Stomach (tissue), 9 donors: ENCODE results near the gene ERMAP. TPM values are rescaled to one million over a fixed set of nuclear protein-coding genes. Genes with fewer than 3 reads are reported as not detected.

ENCODE experiments used
- DNase-seq, 2 donors: peaks; one replicate each; pipeline versions ENCODE4 v3.0.0 to v3.0.0-alpha.2; 2013 to 2019
- H3K27ac ChIP-seq, 5 donors: fragments of 200-600 bp in 4 of 5; sonication (generic) in 4 of 5; one replicate each; pipeline ENCODE4 v1.5.1; 2013 to 2019; ENCODE audit warnings: mild to moderate bottlenecking in 1 of 5, moderate library complexity in 1 of 5
- H3K27me3 ChIP-seq, 3 donors: fragments of 200-600 bp; sonication (generic); one replicate each; pipeline ENCODE4 v1.5.1; 2017 to 2019; ENCODE audit warnings: mixed run types in 1 of 3
- H3K36me3 ChIP-seq, 4 donors: fragments of 200-600 bp; sonication (generic); 1 replicate in 3 of 4; 2 replicates in 1 of 4; pipeline ENCODE4 v1.5.1; 2016 to 2019
- H3K4me1 ChIP-seq, 4 donors: fragments of 200-600 bp; sonication (generic); one replicate each; pipeline ENCODE4 v1.5.1; 2016 to 2019
- H3K4me3 ChIP-seq, 4 donors: fragments of 200-600 bp; sonication (generic) in 3 of 4; one replicate each; pipeline ENCODE4 v1.5.1; 2016 to 2019; ENCODE audit warnings: mild to moderate bottlenecking in 1 of 4
- H3K9me3 ChIP-seq, 4 donors: fragments of 200-600 bp; sonication (generic); one replicate each; pipeline ENCODE4 v1.5.1; 2016 to 2019
- EP300 ChIP-seq: sonication (generic); formaldehyde crosslinking; IDR thresholded peaks from one replicate; pipeline ENCODE4 v1.6.1; 2017; ENCODE audit warnings: antibody characterized with exemption
- POLR2A ChIP-seq, 4 donors: fragments of 450-650 bp; IDR thresholded peaks; one replicate each; pipeline ENCODE4 v1.6.1; 2016; ENCODE audit warnings: antibody characterized with exemption in 4 of 4, control low read depth in 2 of 4, mild to moderate bottlenecking in 1 of 4, moderate library complexity in 1 of 4
- POLR2AphosphoS5 ChIP-seq, 3 donors: sonication (generic); formaldehyde crosslinking; IDR thresholded peaks; one replicate each; pipeline ENCODE4 v1.6.1; 2016; ENCODE audit warnings: antibody characterized with exemption in 3 of 3
- WGBS, 5 donors: extraction: QIAGEN DNeasy Blood & Tissue Kit in 3 of 5; methylation state at CpG; one replicate each; pipeline versions ENCODE4 v1.1.5 to v1.1.7; 2013 to 2018; 5-methylcytosine and 5-hydroxymethylcytosine counted together
- intact Hi-C: fragments of 100-400 bp; cut with DNase I; formaldehyde crosslinking; loops from one replicate; pipeline ENCODE4 v1.15.1; 2023; ENCODE audit warnings: low total_unique reads
- polyA plus RNA-seq, 3 donors: library from polyadenylated mRNA; stranded (reverse); fragments of 200-250 nt; gene quantifications; one replicate each; pipeline ENCODE4 v1.2.3, GENCODE V29; 2013
- total RNA-seq, 5 donors: library from RNA; depleted of rRNA; stranded (reverse); fragments of >200 nt; gene quantifications; one replicate each; pipeline versions ENCODE4 v1.1.0 to v1.2.3, GENCODE V29; 2014 to 2016
- TF ChIP-seq, protein P1 (sequence below), 7 experiments: fragments of 450-650 bp in 4 of 7; fragments of 200-600 bp in 3 of 7; sonication (generic) in 3 of 7; IDR thresholded peaks; one replicate each; pipeline ENCODE4 v1.5.1; 2016 to 2019; ENCODE audit warnings: antibody characterized with exemption in 7 of 7, control low read depth in 2 of 7, mild to moderate bottlenecking in 1 of 7
- donor health status: healthy with polysubstance abuse.
- donor health status: Bipolar disorder and iron deficiency.
- donor health status: healthy.

The ERMAP gene
- total and polyA plus RNA-seq, 8 donors, result 3.5 to 13.6 (median 4.9) TPM; not detected in 1

DNA sequence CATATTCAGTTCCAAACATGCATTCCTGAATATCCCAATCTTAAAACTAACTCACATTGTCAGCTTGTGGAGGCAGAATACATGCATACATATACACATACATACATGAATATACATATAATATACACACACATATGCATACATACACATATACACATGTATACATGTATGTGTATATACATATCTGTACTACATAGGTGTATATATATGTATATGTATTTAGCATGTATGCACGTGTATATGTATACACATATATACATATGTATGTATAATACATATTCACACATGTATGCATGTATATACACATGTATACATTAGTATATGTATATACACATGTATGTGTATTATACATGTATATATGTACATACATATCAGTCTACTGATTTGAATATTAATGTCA lies 28.3 kb downstream of the ERMAP start:
- peaks cover 0 to 37% (median 26%) of the 10 kb centered on the region in 4 donors for H3K36me3 ChIP-seq
- TF ChIP-seq, protein P1, sequence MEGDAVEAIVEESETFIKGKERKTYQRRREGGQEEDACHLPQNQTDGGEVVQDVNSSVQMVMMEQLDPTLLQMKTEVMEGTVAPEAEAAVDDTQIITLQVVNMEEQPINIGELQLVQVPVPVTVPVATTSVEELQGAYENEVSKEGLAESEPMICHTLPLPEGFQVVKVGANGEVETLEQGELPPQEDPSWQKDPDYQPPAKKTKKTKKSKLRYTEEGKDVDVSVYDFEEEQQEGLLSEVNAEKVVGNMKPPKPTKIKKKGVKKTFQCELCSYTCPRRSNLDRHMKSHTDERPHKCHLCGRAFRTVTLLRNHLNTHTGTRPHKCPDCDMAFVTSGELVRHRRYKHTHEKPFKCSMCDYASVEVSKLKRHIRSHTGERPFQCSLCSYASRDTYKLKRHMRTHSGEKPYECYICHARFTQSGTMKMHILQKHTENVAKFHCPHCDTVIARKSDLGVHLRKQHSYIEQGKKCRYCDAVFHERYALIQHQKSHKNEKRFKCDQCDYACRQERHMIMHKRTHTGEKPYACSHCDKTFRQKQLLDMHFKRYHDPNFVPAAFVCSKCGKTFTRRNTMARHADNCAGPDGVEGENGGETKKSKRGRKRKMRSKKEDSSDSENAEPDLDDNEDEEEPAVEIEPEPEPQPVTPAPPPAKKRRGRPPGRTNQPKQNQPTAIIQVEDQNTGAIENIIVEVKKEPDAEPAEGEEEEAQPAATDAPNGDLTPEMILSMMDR (IDR thresholded peaks at IDR 0.05), result no peak
- TF ChIP-seq POLR2A (IDR thresholded peaks at IDR 0.05), result no peak
- no peak for TF ChIP-seq EP300
- TF ChIP-seq POLR2AphosphoS5 (IDR thresholded peaks at IDR 0.05), result no peak
- WGBS, 5 donors, result 62 to 73% (median 72%) methylated on average over 1 of the region's 1 CpG
- peaks cover 9 to 34% (median 24%) of the 10 kb centered on the region in 4 donors for H3K4me1 ChIP-seq
- H3K4me3 ChIP-seq, result no peak overlapping the region
- intact Hi-C loops, result no loop called here
- no peak for DNase-seq
- no peaks in the 10 kb centered on the region for H3K9me3 ChIP-seq
- no peak overlapping the region for H3K27ac ChIP-seq
- H3K27me3 ChIP-seq, result no peaks in the 10 kb centered on the region

DNA sequence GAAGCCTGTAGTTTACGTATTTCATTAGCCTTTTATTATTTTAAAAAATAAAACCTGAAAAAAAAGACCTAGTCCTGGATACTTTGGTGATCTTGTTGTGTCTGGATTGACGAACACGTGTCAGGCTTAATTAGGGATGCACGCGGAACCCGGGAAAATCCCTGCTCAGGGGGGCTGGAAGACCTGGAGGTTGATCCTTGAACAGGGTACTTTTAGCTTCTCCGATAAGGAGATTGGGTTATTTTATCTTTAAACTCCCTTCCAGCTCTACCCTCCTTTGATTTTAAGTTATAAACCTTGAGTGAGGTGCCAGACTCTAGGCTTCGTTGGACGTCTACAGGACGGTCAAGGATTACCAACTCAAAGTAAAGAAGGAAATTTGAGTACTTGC lies 28.9 kb downstream of the ERMAP start:
- no peak for DNase-seq
- peak overlapping the region; percentile 71 to 94 (median 90) for H3K4me3 ChIP-seq
- WGBS, 5 donors, result 8 to 12% (median 10%) methylated on average over 10 of the region's 10 CpGs
- H3K36me3 ChIP-seq, result peaks cover 0 to 41% (median 32%) of the 10 kb centered on the region in 4 donors
- H3K9me3 ChIP-seq, result peaks cover 0 to 2% (median 0%) of the 10 kb centered on the region in 4 donors
- H3K27me3 ChIP-seq, result no peaks in the 10 kb centered on the region
- peak overlapping the region in 4 of 5 donors; percentile 79 to 91 (median 87) for H3K27ac ChIP-seq
- TF ChIP-seq POLR2AphosphoS5 (IDR thresholded peaks at IDR 0.05), result no peak
- no peak for TF ChIP-seq POLR2A (IDR thresholded peaks at IDR 0.05)
- TF ChIP-seq, protein P1 (IDR thresholded peaks at IDR 0.05), result no peak
- no peak for TF ChIP-seq EP300
- H3K4me1 ChIP-seq, result peaks cover 9 to 34% (median 24%) of the 10 kb centered on the region in 4 donors
- intact Hi-C loops, result no loop called here

DNA sequence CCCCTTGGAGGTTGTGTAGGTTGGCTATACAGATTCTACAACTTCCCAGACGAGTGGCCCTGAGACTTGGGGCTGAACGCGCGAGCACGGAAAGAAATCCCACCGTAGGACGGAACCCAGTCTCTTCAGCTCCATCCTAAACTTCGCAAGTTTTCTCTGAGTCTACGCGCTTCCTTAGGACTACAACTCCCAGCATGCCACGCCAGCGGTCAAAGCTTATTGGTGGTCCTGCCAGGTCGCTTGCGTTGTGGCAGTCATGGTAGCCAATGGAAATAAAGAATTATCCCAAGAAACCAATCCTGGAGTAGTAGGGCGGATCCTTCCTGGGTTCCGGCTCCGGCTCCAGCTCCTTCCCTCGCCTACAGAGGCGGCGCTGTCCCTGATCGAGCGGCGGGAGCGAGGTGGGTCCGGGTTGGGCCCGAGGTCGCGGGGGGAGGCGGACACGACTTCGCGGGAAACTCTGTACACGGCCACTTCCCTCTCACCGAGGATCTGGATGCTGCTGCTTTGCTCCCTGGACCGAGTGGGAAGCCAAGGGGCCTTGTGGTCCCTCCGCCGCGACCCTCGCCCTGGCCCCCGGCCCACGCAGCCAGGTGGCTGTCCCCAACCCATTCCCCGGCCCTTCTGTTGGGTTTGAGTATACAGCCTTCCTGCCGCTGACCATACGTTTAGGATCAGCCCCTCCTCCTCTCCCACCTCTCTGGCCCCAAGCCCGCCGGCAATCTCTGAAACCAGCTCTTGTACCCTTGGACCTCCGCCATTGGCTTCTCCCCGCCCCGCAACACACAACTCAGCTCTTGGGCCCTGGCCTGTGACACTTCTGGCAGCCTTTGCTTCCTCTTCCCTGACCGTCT lies 29.6 kb downstream of the ERMAP start, which contains the start of gene ZNF691:
Gene ZNF691, plus strand, starts transcription at position 357 of the 854 bp plus-strand sequence. CDS start 3,046 bp downstream, outside the sequence.
- Histone ChIP-seq H3K4me1 (peaks cover 9 to 34% (median 24%) of the 10 kb centered on the region in 4 donors), H3K9me3 (peaks cover 0 to 8% (median 4%) of the 10 kb centered on the region in 4 donors), H3K27ac (peak within 1 kb of the TSS; percentile 74 to 91 (median 86)), H3K36me3 (peaks cover 6 to 41% (median 35%) of the 10 kb centered on the region in 4 donors), H3K4me3 (peak within 1 kb of the TSS; percentile 71 to 94 (median 90)), H3K27me3 (no peaks in the 10 kb centered on the region)
- peak; percentile 94 to 98 for DNase-seq
- TF ChIP-seq, protein P1 (IDR thresholded peaks at IDR 0.05), result peak in 4 of 7 experiments; percentile 12 to 59 (median 30)
- no peak for TF ChIP-seq EP300
- TF ChIP-seq POLR2AphosphoS5 (IDR thresholded peaks at IDR 0.05), result peak; percentile 42 to 91 (median 91)
- TF ChIP-seq POLR2A (IDR thresholded peaks at IDR 0.05), result peak in 1 of 4 donors; percentile 52
- 0 to 1% (median 1%) methylated on average over 30 to 50 of the region's 50 CpGs for WGBS, 5 donors
- intact Hi-C loops, result no loop called here

DNA sequence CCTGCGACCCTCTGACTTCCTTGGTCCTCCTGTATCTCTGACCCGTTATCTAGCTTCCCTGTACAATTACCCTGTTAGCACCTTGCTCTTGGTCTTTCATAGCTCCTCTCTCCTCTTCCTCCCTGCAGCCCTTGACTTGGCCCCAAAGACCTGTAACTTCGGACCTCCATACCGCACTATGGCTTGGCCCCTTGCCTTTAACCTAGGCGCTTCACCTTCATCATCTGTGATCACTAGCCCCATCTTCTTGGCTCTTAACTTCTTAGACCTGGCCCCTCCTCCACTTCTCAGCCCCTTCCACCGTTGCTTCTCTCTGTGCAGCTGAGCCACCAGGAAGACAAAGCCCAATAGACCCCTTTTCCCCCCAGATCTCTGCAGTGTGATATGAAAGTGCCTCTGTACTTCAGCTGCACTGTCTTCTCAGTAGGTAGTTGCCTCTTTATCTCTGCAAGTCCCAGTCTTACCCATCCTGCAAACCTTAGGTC lies 30.2 kb downstream of the ERMAP start:
- intact Hi-C loops, result no loop called here
- Histone ChIP-seq H3K27me3 (no peaks in the 10 kb centered on the region), H3K4me3 (peak overlapping the region; percentile 71 to 94 (median 90)), H3K9me3 (peaks cover 0 to 14% (median 5%) of the 10 kb centered on the region in 4 donors), H3K36me3 (peaks cover 10 to 42% (median 39%) of the 10 kb centered on the region in 4 donors), H3K4me1 (peaks cover 9 to 34% (median 24%) of the 10 kb centered on the region in 4 donors), H3K27ac (peak overlapping the region in 4 of 5 donors; percentile 79 to 91 (median 87))
- 9 to 14% (median 11%) methylated on average over 6 of the region's 6 CpGs for WGBS, 5 donors
- TF ChIP-seq EP300 (no peak), POLR2AphosphoS5 (IDR thresholded peaks at IDR 0.05) (no peak), POLR2A (IDR thresholded peaks at IDR 0.05) (no peak)
- TF ChIP-seq, protein P1 (IDR thresholded peaks at IDR 0.05), result no peak
- DNase-seq, result no peak
